ENCODE results near the gene ZNF692.
A peak's percentile ranks its signal among the peaks of the same experiment; 100 is the strongest.
"Not testable (repeated sequence)": the region's sequence is repeated elsewhere in the genome, so short reads cannot be mapped to it uniquely, and the experiment has no call there.

The ZNF692 gene

GRCh38 chr1:248810000-248810726 lies 48.7 kb downstream of the ZNF692 start:
- FAIRE-seq (no peak), DNase-seq (ENCODE audit: low spot score) (no peak)

GRCh38 chr1:248808876-248809275 lies 50.0 kb downstream of the ZNF692 start:
- FAIRE-seq, result no peak
- DNase-seq (ENCODE audit: low spot score), result no peak

- DNase-seq (ENCODE audit: low spot score), result peak; percentile 38
- FAIRE-seq, result no peak
Measured at GRCh38 chr1:248807067-248807737, 51.7 kb downstream of the ZNF692 start.

GRCh38 chr1:248805876-248806275 lies 53.0 kb downstream of the ZNF692 start:
- no peak for DNase-seq (ENCODE audit: low spot score)
- FAIRE-seq, result no peak

- FAIRE-seq (no peak), DNase-seq (ENCODE audit: low spot score) (no peak)
Measured at GRCh38 chr1:248804771-248805681, 53.9 kb downstream of the ZNF692 start.

GRCh38 chr1:248803501-248803900 lies 55.4 kb downstream of the ZNF692 start:
- not testable (repeated sequence) for DNase-seq (ENCODE audit: low spot score)

GRCh38 chr1:248802454-248802853 lies 56.4 kb downstream of the ZNF692 start:
- DNase-seq (ENCODE audit: low spot score) (no peak), FAIRE-seq (no peak)

More at GRCh38 chr1:248803501-248803900, 55.4 kb downstream of the ZNF692 start:
- FAIRE-seq, result not testable (repeated sequence)

- DNase-seq (ENCODE audit: low spot score) (no peak), FAIRE-seq (no peak)
Measured at GRCh38 chr1:248800459-248800858, 58.4 kb downstream of the ZNF692 start.

Measured in urothelium cell line (cell line).